Retina (tissue), 1 donor: ENCODE results near the gene RIBC2.
"Not testable (repeated sequence)": the region's sequence is repeated elsewhere in the genome, so short reads cannot be mapped to it uniquely, and the experiment has no call there.

Source experiments
- DNase-seq: peaks from one replicate; pipeline ENCODE4 v3.0.0-alpha.2; 2016

Gene RIBC2

DNA sequence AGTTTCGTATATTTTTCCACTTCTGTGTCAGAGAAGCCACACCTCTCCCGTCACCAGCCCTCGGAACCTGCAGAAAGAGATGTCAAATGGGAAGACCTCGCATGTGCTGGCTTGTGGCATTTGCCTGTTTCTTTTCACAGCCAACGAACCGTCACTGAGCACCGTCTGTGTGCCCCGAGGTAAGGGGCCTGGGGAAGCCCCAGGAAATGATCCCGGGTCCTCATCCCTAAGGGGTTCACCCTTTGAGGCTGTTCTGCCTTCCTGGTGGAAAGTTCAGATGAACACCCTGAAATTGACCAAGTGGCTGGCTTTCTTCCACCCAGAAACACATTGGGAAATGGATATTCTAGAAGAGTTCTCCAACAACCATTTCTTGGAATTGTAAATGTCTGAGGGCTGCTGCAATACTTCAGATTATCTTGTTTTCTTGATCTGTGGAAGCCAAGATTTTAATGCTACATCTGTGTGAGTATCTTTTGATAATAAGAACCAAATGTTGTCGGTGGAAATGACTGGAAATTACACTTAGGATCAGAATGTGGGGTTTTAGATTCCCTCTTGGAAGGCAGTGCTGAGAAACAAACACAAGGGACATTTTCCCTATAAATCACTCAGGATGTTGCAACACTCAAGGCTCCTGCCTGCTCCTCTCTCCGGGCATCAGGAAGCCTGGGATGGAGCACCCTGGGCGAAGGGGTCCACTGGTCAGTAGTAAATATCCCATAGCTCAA is 37.6 kb downstream of the RIBC2 start:
- no peak for DNase-seq

DNA sequence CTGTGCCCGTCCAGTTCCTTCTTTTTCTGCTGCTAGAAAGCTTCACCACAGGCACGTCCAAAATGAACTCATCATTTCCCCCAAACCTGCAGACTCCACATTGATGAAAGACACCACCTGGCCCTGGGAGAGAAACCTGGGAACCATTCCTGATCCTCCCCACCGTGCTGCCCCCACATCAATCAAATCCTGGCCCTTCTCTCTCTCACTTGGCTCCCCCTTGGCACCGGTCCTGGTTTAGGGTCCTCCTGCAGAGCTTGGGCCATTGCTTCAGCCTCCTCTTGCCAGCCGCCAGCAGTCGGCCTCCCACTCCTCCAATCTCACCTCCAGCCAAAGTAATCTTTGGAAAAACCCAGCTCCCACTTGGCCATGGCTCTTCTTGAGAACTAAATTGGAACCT is 38.5 kb downstream of the RIBC2 start:
- no peak for DNase-seq

DNA sequence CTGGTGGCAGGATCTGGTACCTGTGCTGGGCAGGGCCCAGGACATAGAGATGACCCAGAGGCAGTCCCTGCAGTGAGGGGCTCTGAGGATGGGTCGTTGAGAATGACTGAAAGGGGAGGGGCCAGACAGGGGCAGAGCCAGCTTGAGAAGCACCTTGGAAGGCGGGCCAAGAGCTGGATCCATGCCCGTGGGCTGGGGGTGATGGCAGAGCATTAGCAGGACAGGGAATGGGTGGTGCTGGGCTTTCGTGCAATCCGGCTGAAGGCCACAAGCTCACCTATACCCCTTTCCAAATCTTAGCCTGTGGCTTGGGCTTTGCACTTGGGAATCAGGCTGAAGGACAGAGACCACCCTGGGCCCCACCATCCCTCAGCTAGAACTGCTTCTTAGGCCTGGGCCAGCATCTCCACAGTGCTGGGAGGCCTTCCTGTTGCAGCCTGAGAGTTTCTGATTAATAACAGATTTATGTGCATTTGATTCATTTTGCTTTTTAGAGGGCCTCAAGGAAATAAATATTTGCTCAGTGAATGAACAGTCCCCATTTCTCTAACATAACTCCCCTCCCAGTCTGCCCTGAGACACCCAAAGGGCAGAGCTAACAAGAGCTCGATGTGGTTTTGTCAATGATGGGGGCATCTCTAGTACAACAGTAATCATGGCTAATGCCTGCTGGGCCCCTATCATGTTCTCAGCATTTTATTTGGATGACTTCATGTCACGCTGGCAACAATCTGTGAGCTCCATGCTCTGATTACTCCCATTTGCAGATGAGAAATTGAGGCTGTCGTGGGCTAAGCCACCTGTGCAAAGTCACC is 39.3 kb downstream of the RIBC2 start:
- DNase-seq, result no peak

DNA sequence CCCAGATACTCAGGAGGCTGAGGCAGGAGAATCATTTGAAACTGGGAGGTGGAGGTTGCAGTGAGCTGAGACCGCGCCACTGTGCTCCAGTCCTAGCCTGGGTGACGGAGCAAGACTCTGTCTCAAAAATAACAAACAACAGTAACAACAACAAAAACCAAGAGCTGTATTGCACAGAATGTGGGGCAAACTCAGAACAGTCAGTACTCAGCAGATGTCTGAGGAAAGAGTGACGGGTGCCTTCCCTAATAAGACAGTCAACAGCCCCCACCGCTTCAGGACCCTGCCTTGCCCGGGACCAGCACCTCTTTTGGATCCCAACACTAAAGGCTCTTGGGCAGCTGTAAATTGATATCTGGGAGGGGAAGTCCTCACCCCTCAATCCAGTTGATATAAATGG is 40.3 kb downstream of the RIBC2 start:
- DNase-seq, result no peak

DNA sequence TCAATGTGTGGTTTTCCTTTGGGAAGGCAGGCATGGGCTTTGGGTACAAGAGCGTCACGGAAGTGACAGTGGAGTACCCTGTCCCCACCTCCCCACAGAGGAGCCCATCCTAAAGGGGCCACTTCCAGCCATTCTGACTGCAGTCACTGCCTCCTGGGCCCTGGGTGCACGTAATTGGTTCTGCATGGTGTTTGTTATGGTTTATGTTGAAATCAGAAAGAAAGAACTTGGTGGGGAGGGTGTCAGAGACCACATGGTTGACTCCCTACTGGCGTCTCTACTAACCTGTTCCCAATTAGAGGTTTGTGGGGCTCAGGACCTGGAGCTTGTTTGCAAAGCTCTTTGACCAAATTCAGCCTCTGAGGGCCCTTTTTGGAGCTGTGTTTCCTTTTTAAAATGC is 40.8 kb downstream of the RIBC2 start:
- DNase-seq, result no peak

DNA sequence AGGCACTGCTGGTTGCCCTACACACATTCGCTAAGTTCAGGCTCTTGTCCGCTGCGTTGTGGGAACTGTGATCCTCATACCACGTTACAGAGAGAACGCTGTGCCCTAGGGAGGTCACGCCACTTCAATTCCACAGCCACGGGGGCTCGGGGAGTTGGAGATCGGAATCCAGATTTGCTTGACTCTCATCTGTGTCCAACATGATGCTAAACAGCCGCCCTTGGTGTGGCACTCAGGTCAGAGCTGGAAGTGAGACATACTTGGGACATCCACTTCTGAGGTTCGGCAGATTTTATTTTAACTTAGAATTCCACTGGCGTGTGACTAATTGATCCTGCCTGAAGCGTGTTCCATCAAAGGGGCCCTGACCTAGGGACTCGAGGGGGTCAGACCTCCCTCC is 41.7 kb downstream of the RIBC2 start:
- no peak for DNase-seq

DNA sequence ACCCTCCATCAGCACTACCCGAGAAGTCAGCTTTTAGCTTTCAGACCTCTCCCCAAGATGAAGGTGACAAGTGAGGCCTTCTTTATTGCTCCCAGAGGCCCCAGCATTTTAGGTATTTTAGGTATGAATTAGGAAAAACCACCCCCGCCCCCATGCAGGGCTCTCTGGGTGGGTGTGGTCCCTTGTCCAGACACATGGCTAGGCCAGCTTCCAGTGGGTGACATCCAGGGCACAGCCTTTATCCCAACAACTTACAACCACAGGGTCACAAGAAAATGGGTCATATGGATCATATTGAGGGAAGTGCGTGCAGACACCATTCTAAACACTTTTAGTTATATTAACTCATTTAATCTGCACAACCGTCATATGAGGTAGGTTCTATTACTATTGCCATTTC is 42.1 kb downstream of the RIBC2 start:
- DNase-seq, result no peak

DNA sequence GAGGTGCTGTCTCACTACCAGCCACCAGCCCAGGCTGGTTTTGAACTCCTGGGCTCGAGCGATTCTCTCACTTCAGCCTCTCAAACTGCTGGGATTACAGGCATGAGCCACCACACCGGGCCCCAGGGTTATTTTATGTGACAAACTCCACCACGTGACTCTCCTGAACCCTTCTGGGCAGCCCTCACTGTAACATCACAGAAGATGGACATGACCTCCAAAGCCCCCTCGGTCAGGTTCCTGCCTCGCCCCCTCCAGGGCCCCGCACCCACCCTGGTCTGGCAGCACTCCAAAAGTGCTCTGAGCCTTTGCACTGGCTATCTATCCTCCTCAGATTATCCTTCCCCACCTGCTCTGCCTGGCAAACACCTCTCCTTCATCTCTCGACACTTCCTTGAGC is 43.3 kb downstream of the RIBC2 start:
- no peak for DNase-seq

DNA sequence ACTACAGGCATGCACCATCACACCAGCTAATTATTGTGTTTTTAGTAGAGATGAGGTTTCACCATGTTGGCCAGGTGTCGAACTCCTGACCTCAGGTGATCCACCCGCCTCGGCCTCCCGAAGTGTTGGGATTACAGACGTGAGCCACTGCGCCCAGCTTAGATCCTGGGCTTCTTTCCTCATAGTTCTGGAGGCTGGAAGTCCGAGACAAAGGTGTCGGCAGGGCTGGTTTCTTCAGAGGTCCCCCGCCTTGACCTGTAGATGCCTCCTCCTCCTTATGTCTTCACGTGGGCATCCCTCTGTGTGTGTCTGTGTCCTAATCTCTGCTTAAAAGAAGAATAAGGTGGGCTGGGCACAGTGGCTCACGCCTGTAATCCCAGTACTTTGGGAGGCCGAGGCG is 45.0 kb downstream of the RIBC2 start:
- DNase-seq, result no peak

DNA sequence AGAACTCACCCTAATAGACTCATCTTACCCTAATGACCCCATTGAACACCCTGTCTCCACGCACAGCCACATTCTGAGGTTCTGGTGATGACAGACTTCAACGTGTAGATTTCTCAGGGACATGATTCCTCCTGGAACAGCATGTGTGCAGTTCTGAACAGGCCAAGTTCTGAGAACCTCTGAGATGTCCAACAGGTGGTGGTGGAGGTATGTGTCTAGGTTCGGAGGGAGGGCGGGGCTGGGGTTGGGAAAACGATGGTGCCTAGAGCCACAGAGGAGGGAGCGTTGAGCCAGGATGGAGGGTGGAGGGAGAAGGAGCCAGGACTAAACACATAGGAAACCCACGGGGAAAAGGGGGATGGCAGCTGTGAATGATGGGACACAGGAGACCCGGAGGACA is 45.7 kb downstream of the RIBC2 start:
- DNase-seq, result no peak

DNA sequence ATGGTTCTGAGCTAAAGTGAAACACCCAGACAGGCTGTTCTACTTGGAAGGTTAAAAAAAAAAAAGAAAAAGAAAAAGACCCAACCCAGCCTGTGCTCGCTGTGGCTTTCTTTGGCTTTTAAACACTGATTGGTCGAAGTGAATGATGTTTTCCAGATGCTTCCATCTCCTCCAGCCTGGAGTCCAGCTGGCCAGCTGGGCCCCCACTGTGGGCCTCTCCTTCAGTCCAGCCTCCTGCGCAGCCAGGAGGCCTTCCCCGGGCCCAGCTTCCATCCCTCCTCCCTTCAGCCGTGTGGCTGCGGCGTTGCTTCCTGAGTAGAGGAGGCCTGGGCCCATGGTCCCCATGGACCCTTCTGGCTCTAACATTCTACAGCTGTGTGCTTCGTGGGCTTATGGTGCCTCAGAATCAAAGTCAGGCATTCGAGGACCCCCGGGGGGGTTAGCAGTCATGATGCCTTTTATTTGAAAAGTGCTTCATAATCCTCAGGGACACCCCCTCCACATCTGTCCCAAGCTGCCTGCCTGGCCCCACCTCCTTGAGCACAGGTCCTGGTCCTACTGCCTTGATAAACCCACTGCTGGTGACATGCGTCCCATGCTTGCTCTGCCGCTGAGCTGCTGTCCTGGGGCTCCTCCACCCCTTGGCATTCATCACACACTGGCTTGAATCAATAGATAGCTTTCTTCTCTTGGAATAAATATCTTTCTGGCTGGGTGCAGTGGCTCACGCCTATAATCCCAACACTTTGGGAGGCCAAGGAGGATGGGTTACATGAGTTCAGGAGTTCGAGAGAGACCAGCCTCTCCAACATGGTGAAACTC is 47.0 kb downstream of the RIBC2 start:
- peak; percentile 36 for DNase-seq

DNA sequence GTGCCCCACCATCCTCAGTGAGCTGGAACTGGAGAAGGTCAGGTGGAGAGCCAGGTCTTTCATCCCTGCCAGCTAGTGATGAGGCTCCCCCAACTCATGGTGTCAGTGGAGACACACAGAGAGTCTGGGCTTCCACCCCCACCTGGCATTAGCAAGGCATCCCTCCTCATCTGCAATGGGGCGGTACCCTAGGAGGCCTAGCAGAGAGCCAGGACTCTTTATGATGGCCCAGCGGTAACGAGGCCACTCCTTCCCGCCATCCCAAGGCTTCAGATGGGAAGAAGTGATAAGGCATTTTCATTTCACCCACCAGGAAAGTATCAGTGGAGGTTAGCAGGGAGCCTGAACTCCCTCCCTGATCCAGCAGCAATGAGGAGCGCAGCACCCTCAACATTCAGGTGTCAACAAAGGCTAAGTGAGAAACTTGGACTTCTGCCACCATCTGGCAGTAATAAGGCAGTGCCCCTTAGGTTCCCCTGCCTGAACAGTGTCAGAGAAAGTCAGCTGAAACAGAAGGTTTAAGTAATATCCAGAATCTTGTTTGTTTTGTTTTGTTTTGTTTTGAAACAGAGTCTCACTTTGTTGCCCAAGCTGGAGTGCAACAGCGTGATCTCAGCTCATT is 48.7 kb downstream of the RIBC2 start:
- no peak for DNase-seq

DNA sequence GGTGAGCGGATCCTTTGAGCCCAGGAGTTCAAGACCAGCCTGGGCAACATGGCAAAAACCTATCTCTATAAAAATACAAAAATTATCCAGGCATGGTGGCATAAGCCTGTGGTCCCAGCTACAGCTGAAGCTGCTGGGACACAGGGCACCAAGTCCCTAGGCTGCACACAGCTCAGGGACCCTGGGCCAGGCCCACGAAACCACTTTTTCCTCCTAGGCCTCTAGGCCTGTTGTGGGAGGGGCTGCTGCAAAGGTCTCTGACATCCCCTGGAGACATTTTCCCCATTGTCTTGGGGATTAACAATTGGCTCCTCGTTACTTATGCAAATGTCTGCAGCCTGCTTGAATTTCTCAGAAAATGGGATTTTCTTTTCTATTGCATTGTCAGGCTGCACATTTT is 50.2 kb downstream of the RIBC2 start:
- DNase-seq, result not testable (repeated sequence)

DNA sequence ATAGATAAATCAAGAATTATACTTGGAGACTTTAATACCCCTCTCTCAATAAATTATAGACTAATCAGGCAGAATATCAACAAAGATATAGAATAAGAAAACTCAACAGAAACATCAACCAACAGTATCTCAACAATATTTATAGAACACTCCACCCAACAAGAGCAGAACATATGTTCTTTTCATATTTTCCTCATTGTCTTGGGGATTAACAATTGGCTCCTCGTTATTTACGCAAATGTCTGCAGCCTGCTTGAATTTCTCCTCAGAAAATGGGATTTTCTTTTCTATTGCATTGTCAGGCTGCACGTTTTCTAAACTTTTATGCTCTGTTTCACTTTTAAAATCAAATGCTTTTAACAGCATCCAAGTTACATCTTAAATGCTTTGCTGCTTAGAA is 52.1 kb downstream of the RIBC2 start:
- DNase-seq, result no peak

DNA sequence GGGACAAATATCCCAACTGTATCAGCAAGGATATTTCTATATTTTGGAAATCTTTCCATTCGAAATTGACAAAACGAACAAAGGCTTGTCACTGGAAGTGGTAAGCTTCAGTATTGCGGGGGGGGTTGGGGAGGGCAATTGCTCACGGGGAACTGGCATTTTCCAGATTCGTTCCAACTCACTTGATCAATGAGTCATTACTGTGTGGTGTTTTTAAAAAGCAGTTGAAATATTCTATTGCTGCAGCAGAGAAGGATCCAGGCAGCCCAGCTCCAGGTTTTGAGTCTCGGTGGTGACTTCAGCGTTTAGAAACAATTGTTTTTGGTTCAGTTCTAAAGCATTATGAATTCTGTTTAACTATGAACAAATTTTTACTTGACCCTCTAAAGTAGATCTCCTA is 55.4 kb downstream of the RIBC2 start:
- DNase-seq, result no peak

DNA sequence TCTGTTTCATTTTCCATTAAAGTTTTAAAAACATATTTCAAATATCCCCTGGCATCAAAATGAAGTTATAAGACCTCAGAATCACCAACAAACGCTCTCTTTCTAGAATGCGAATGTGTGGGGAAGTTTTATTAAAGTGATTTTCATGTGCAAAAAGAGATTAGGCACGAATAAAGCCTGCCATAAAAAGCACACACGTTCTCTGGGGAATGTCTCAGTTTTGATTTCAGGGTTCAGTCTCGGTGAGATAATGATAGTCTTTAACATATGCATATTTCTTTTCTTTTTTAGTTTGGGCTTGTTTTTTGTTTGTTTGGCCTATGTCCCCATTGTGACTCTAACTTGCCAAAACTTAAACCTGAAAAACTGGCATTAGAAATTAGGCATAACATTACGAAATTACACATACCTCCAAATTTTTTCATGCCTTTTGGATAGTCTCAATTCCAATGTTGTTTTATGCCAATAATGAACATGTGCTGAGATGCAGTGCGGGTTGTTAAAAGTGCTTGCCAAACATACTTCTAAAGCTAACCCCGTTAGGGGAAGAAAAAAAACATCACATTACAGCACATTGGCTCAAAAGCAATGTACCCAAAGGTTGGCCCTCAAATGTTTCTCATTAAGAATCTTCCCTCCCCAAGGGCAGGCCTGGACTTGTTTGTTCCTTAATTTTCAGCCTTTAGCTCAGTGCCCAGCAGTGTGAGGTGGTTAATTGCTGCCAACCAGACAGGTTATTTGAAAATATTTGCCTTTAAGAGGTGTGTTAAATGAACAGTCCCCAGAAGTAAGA is 56.0 kb downstream of the RIBC2 start:
- no peak for DNase-seq

DNA sequence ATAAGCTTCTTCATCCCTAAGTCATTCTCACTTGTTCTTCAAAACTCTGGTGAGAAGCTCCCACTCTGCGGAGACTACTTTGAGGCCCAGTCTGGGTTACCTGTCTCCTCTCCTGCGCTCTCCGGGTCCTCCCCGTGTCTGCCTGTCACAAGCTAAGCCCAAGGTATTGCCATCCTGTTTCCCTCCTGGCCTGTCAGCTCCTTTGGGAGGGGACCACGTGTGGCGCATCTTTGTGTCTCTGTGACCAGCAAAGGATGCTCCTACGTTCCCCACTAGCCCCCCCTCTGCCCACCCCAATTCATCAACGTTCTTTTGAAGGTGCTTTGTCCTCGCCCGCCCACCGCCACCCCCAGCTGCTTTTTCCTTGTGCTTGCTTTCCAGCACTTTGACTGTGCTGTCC is 57.4 kb downstream of the RIBC2 start:
- DNase-seq, result no peak

DNA sequence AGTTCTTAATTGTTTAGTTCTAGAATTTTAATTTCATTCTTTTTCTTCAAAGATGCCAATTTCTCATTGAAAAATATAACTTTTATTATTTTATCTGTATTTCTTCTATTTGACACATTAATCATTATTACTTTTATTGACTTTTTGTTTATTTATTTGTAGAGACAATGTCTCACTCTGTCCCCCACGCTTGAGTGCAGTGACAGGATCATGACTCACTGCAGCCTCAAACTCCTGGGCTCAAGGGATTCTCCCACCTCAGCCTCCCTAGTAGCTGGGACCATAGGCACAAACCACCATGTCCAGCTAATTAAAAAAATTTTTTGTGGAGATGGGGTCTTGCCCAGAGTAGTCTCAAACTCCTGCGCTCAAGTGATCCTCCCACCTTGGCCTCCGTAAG is 58.9 kb downstream of the RIBC2 start:
- no peak for DNase-seq

DNA sequence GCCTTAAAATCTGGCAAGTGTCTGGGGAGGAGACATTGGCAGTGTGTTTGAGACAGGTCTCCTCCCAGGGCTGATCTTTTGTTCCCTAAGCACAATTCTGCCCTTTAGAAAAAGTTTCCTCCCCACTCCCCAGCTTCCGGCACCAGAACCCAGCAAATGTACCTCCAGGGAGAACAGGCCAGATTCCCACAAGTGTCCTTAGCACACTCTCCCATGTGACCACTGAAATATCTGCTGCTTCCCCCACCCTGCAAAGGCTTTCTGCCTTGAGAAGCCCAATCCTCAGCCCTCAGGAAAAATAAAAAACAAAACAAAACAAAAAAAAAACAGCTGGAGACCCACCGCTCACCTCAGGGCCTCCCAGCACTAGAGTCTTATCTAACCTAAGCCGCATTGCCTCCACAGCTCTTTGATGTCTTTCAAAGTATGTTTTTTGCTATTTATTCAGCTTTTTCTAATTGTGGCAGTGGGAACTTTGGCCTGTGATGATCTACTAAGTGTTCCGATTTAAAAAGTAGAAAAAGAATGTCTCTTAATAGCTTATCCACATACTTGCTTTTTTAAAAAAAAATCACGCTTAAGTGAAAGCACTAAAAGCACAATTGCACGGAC is 60.2 kb downstream of the RIBC2 start:
- DNase-seq, result no peak

DNA sequence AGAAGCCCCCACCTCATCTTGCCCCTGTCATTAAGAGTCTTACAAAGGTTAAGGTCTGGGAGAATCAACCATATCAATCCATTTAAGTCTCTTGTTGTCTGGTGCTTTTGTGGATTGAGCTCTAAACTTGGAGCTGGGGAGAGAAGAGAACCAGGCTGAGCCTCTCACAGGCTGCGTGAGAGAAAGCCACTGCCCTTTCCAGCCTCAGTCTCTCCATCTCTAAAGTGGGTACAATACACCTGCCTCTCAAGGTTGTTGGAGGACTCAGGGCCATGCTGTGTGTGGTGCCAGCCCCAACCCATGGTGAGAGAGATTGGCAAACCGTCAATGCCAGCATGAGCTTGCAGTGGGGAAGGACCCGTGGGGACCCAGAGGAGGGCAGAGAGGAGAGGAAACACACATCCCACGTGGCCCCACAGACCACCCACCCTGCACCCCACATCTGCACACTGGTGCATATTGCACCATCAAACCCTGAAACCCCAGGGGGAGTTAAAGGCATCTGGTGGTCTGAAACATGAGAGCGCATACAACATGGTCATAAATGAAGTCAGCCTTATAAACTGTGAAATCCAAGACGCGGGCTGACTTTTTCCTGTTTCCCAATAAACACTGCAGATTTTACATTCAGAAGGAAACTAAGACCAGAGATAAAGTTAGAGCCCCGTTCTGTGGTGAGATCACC is 61.7 kb downstream of the RIBC2 start:
- DNase-seq, result no peak

DNA sequence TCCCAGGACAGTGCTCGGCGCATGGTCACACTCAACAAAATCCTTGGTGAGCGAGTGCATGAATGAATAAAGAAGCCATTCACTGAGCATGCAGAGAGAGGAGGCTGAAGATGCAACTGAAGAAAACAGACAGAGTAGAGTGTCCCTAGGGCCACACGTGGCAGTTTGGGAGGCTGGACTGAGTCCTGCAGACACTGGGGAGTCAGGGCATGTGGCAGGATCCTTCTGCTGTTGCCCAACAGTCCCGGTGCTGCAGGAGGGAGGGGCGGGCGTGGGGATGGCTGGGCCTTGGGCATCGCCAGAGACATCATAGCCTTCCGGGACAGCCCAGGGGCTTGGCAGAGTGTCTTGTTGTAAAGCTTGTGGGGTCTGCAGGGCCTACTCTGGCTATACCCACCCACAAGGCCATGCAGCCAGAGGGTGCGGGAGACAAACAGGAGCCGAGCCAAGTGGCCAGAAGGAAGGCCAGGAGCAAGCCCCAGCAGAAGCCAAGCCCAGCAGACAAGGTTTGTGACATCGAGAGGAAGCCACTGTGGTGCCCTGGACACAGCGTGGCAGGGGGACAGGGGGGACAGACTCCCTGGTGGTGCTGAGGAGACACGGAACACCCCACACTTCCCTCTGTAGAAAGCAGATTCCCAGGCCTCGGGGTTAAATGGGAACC is 62.5 kb downstream of the RIBC2 start:
- DNase-seq, result no peak
